Psoas muscle (tissue), 8 donors: ENCODE results near the gene ARMC6. TPM values are rescaled to one million over a fixed set of nuclear protein-coding genes. Genes with fewer than 3 reads are reported as not detected.

Experiments
- ATAC-seq, 4 donors: fragments of 200-7000 bp; cut with Tn5 transposase; one replicate each; pipeline ENCODE4 v1.9.1; 2020; ENCODE audit warnings: moderate library complexity in 3 of 4, mild to moderate bottlenecking in 2 of 4
- DNase-seq, 2 donors: peaks; one replicate each; pipeline ENCODE4 v3.0.0-alpha.2; 2020
- H3K27ac ChIP-seq: fragments of 200-600 bp; one replicate; pipeline ENCODE4 v1.8.0; 2022
- H3K27me3 ChIP-seq, 3 donors: fragments of 200-600 bp in 1 of 3; one replicate each; pipeline versions ENCODE4 v1.6.1 to v1.8.0; 2013 to 2022; ENCODE audit warnings: low read length in 2 of 3, mild to moderate bottlenecking in 2 of 3, moderate library complexity in 1 of 3; ENCODE audit not compliant: insufficient read depth in 3 of 3
- H3K36me3 ChIP-seq, 2 donors: fragments of 200-600 bp in 1 of 2; one replicate each; pipeline versions ENCODE4 v1.6.1 to v1.8.0; 2013 to 2022; ENCODE audit warnings: low read depth in 1 of 2, mild to moderate bottlenecking in 1 of 2, moderate library complexity in 1 of 2; ENCODE audit not compliant: insufficient read depth in 1 of 2
- H3K4me1 ChIP-seq: fragments of 200-600 bp; one replicate; pipeline ENCODE4 v1.8.0; 2022
- H3K4me3 ChIP-seq: fragments of 200-600 bp; one replicate; pipeline ENCODE4 v1.8.0; 2022; ENCODE audit warnings: mild to moderate bottlenecking
- H3K9me3 ChIP-seq: fragments of 200-600 bp; one replicate; pipeline ENCODE4 v1.8.0; 2022
- WGBS, 3 donors: extraction: QIAGEN DNeasy Blood & Tissue Kit; methylation state at CpG; one replicate each; pipeline versions ENCODE4 v1.1.6 to v1.1.7; 2013; 5-methylcytosine and 5-hydroxymethylcytosine counted together
- intact Hi-C, 2 donors: fragments of 100-400 bp; cut with DNase I; formaldehyde crosslinking; loops; one replicate each; pipeline versions ENCODE4 v1.11.0 to v1.14.2; 2022
- polyA plus RNA-seq, 3 donors: library from polyadenylated mRNA; stranded (reverse); fragments of 200-250 nt; gene quantifications; one replicate each; pipeline ENCODE4 v1.2.3, GENCODE V29; 2013
- total RNA-seq, 4 donors: library from RNA; stranded (reverse); fragmentation: NEBNext Ultra II Directional in 2 of 4; extraction: Animal tissue kit (Norgen Biotek cat#: 25700) in 2 of 4; gene quantifications; one replicate each; pipeline versions ENCODE4 v1.2.1 to v1.2.4, GENCODE V29; 2021 to 2023
- TF ChIP-seq, protein P1 (sequence below): fragments of 200-600 bp; IDR thresholded peaks from one replicate; pipeline ENCODE4 v1.8.0; 2022; ENCODE audit warnings: antibody characterized with exemption
- donor health status: healthy with polysubstance abuse.
- donor health status: DM: no; HTN: no; CAD: no; lungs with moderate emphysema.
- donor health status: Bipolar disorder and iron deficiency.
- donor health status: healthy.
- donor health status: DM: yes; HTN: yes; CAD: no.
- donor health status: DM: no; HTN: no; CAD: no.
- donor health status: DM: no; HTN: no; CAD: no.
- donor health status: DM: yes; HTN: yes; CAD: no.

Gene ARMC6
- total and polyA plus RNA-seq, 7 donors = 13.7 to 74.1 (median 22.6) TPM

DNA sequence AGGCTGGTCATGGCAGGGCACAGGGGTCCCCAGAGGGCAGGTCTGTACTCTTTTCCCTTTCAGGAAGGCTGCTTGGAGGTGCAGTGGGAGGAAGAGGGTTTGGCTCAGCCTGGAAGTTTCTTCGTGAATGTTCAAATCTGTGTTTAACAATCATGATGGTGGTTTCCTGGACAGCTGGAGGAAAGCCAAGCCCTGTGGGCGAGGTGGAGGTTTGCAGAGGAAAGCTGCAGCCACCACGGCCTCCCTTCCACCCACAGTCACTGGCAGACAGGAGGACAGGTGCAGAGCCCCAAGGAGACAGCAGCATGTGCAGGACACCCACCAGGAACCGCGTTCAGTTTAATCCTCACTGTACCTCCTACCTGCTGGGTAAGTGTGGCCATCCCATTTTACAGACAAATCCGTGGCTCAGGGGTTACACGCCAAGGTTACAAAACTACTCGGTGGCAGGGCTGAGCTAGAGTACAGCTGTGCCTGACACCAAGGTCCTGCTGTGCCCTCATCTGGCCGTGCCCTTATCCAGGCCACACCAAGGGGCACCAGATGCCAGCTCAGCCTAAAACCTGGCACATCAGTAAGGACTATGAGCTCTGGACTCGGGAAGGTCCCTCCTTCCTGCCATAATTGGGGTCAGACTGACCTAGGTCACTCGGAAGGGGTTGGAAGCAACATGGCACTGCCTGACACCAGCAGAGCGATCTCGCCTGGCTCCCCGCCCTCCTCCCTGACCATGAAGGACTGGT is 34.2 kb upstream of the ARMC6 start:
- TF ChIP-seq, protein P1, sequence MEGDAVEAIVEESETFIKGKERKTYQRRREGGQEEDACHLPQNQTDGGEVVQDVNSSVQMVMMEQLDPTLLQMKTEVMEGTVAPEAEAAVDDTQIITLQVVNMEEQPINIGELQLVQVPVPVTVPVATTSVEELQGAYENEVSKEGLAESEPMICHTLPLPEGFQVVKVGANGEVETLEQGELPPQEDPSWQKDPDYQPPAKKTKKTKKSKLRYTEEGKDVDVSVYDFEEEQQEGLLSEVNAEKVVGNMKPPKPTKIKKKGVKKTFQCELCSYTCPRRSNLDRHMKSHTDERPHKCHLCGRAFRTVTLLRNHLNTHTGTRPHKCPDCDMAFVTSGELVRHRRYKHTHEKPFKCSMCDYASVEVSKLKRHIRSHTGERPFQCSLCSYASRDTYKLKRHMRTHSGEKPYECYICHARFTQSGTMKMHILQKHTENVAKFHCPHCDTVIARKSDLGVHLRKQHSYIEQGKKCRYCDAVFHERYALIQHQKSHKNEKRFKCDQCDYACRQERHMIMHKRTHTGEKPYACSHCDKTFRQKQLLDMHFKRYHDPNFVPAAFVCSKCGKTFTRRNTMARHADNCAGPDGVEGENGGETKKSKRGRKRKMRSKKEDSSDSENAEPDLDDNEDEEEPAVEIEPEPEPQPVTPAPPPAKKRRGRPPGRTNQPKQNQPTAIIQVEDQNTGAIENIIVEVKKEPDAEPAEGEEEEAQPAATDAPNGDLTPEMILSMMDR = no peak
- H3K27ac ChIP-seq = no peak overlapping the region
- H3K4me1 ChIP-seq = no peaks in the 10 kb centered on the region
- H3K36me3 ChIP-seq = peaks cover 6 to 91% of the 10 kb centered on the region in 2 donors
- intact Hi-C loops = no loop called here
- no peak overlapping the region for H3K4me3 ChIP-seq
- DNase-seq = no peak
- no peaks in the 10 kb centered on the region for H3K9me3 ChIP-seq
- H3K27me3 ChIP-seq = no peaks in the 10 kb centered on the region
- 63 to 66% (median 65%) methylated on average over 14 of the region's 14 CpGs for WGBS, 3 donors
- ATAC-seq = no peak

DNA sequence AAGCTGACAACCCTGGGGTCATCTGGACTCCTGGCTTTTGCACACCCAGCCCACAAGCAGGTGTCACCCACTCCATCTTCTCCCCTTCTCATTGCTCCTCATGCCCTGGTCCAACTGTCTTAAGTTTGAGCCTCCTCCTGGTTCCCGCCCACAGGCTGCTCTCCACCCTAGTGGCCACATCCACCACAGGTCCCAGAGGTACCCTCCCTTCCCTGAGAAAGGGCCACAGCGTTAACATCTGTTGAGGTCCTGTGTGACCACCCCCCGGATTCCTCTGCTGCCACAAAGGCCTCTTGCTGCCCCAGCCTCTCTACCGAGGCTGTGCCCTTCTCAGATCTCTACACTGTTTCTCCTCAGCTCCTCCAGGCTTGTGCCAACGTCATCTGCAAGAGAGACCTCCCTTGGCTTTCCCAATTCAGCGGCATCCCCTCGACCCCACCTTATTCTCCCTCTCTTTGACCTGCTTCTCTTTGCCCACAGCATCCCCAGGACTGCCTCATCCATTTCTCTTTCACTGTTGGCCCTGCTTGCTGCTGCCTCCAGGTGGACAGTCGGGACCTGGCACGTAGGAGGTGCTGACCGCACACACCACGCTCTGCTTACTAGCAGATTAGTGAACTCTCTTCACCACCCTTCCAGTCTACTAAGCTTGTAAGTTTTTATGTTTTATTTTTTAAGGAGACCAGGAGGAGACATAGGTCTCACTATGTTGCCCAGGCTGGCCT is 33.3 kb upstream of the ARMC6 start:
- WGBS, 3 donors = 82 to 85% (median 84%) methylated on average over 11 of the region's 11 CpGs

DNA sequence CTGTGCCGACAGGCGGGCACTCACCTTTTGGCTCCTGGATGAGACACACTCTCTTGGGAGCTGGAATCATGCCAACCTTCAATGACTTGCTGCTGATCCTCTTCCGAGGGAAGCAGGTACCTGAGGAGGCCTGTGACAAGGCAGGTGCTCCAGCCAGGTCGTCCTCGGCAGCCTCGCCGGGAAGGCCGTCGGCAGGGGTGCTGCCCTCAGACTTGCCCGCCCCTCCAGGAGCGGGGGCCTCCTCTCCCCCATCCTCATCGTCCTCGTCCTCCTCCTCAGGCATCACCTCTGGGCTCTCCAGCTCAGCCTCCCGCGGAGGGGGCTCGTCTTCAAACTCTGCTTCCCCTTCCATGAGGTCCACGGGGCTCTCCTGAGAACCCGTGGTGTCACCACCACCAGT is 29.3 kb upstream of the ARMC6 start:
- no peak for ATAC-seq
- TF ChIP-seq, protein P1 = no peak
- no peak for DNase-seq
- intact Hi-C loops = no loop called here
- Histone ChIP-seq H3K9me3 (no peaks in the 10 kb centered on the region), H3K27me3 (no peaks in the 10 kb centered on the region), H3K4me1 (peaks cover 6% of the 10 kb centered on the region), H3K4me3 (no peak overlapping the region), H3K36me3 (peaks cover 7 to 88% of the 10 kb centered on the region in 2 donors), H3K27ac (no peak overlapping the region)
- WGBS, 3 donors = 89 to 91% (median 90%) methylated on average over 17 to 18 of the region's 18 CpGs

More for the DNA sequence above, 33.3 kb upstream of the ARMC6 start:
- Histone ChIP-seq H3K27me3 (no peaks in the 10 kb centered on the region), H3K36me3 (peaks cover 3 to 91% of the 10 kb centered on the region in 2 donors), H3K9me3 (no peaks in the 10 kb centered on the region), H3K27ac (no peak overlapping the region), H3K4me3 (no peak overlapping the region), H3K4me1 (no peaks in the 10 kb centered on the region)
- intact Hi-C loops = no loop called here
- DNase-seq (no peak), ATAC-seq (no peak)
- TF ChIP-seq, protein P1 = no peak

DNA sequence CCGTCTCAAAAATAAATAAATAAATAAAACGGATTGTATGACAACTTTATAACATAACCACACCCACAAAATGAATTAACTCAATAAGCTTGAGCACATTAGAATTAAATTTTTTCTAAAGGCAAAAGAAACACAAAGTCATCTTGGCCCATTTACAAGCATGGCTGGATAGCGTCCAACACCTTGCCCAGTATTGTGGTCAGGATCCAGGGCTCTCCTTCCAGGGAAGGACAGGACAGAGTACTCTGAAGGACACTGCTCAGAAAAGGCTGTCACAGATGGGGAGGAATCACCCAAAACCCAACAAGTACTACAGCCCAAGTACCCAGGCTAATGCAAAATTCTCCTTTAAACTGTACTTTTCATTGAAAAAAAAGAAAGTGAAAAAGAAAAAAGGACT is 27.2 kb upstream of the ARMC6 start:
- H3K36me3 ChIP-seq = peaks cover 13 to 91% of the 10 kb centered on the region in 2 donors
- TF ChIP-seq, protein P1 = no peak
- intact Hi-C loops = no loop called here
- H3K4me1 ChIP-seq = peaks cover 7% of the 10 kb centered on the region
- H3K27ac ChIP-seq = no peak overlapping the region
- ATAC-seq (peak in 1 of 4 donors; percentile 48), DNase-seq (no peak)
- no peak overlapping the region for H3K4me3 ChIP-seq
- 39 to 67% (median 49%) methylated on average over 3 of the region's 3 CpGs for WGBS, 3 donors
- H3K27me3 ChIP-seq = no peaks in the 10 kb centered on the region
- H3K9me3 ChIP-seq = no peaks in the 10 kb centered on the region
